T-helper 2 cell (primary cell): ENCODE results near the gene ACVR1C.

Experiments used
- DNase-seq, 5 experiments: peaks; one replicate each; pipeline versions ENCODE4 v3.0.0 to v3.0.0-alpha.2; 2012 to 2022

ACVR1C gene

GRCh38 chr2:157492189-157492773, 136.4 kb downstream of the ACVR1C start:
- peak in 4 of 5 experiments; percentile 35 to 81 (median 49) for DNase-seq

- no peak for DNase-seq
Measured at GRCh38 chr2:157489983-157490382, 138.7 kb downstream of the ACVR1C start.

DNA sequence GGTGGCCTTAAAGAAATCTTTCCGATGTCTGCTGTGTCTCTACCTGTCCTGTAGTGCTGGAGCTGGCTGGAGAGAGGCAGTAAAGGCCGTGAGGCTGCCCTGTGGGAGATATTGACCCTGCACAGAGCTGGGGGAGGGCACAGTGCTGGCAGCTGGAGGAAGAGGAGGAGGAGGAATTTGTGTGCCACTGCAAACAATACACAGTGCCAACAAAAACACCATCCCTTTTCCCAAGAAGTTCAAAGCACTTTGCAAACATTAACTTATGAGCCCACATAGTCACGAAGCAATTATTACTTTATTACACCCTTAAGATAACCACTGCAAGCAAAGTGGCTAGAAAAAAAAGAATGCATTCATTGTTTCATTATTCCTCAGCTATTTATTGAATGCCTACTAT, 139.8 kb downstream of the ACVR1C start:
- no peak for DNase-seq

DNA sequence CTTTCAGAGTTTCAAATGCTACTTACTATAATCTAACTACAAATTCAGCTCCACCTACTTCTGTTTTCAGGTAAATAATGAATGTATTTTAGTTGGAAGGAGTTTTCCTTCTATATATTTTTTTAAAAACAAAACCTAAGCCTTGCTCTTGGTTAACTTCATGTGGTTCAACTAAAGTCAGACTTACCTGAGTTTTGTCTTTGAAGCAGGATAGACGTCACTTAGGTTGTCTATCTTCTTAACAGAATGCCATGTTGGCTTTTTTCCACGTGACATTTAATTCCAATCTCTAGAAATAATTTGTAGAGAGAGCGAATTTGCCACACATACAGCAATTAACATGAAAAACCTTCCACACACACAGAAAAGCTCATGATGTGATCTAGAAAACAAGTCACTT, 140.9 kb downstream of the ACVR1C start:
- no peak for DNase-seq

DNA sequence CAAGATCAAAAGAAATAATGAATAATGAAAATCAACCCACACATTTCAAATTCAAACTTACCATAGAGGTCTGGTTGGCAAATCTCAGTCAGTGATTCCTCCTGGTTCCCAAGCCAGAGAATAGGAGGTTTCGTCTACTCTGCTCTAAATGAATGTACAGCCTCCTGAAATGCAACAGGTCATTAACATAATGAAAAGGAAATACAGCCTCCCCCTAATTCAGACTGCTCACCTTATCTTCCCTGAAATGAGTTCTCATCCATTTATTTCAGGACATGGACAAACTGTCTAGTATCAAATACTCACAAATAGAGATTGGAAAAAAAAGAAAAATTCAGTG, 141.4 kb downstream of the ACVR1C start:
- DNase-seq, result no peak

DNA sequence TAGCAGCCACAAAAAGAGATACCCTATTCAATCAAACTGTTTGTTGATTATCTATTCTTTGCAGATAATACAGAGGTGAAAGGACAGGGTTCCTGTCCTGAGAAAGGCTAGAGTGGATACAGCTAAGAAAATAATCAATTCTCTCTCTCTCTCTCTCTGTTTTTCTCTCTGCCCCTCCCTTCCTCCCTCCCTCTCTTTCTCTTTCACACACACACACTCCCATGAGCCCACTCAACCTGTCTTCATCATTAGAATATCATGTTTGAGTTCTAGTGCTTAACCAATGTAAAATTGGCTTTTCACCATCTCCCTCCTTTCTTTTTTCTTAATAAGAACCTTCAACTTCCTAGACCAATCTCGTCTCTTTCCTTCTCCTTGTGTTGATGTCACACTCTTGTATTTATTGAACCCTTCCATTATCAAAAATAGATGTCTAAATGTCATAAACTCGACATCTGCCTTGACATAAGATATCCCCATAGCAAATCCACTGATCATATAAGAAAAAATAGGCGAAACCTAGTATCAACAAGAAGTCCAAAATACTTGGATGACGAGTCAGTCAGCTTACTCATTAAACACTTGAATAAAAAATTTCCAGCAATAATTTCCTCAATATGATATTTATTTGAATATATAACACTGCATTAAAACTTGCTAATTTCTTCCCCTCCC, 141.9 kb downstream of the ACVR1C start:
- no peak for DNase-seq

DNA sequence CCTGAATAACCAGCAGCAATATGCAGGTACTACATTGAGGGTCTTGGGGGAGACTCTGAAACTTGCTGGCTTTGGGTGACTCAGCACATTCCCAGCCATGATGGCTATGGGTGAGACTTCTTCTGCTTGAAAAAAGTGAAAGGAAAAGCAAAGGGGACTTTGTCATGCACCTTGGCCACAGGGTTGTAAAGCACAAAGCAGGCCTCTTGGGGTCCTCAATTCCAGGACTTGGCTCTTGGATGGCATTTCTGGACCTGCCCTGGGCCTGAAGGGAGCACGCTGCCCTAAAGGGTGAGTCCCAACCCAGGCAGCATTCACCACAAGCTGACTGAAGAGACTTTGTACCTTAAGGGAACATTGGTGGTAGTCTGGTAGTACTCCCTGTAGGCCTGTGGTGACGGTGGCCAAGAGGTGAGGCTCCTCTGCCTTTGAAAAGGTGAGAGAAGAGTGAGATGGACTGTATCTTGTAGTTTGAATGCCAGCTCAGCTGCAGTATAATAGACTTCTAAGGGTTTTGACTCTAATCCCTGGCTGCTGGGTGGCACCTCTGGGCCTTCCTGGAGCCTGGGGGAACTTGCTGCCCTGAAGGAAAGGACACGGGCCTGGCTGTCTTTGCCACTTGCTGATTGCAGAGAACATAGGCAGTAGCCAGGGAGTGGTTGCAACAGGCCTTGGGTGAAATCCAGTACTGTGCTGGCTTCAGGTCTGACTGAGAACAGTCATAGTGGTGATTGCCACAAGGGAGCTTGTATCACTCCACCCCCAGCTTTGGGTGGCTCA, 148.3 kb downstream of the ACVR1C start:
- peak in 1 of 5 experiments; percentile 81 for DNase-seq

GRCh38 chr2:157479081-157480027, 149.3 kb downstream of the ACVR1C start:
- DNase-seq, result no peak

DNA sequence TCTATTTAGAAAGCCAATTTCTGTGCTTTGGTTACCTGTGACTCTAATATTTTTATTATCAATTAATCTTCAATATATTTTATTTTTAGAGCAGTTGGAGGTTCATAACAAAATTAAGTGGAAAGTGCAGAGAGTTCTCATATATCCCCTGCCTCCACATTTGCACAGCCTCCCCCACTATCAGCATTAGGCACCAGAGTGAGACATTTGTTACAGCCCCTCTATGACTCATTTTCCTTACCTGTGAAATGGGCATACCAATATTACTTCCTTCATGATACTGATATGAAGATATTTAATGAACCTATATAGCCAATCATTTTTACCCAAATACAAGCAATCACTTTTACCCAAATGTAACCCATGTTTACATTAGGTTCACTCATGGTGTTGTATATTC, 150.7 kb downstream of the ACVR1C start:
- DNase-seq, result no peak

GRCh38 chr2:157476953-157477709, 151.5 kb downstream of the ACVR1C start:
- DNase-seq, result peak in 1 of 5 experiments; percentile 47
